H9 (cell line): ENCODE data around the gene PAOX. TPM values are rescaled to one million over a fixed set of nuclear protein-coding genes. Genes with fewer than 3 reads are reported as not detected.

Source experiments
- DNase-seq: peaks from one replicate; pipeline ENCODE4 v3.0.0-alpha.2; 2017
- H2AFZ ChIP-seq: one replicate; pipeline ENCODE4 v1.6.1; 2013; ENCODE audit warnings: mild to moderate bottlenecking, low read length, control low read depth, moderate library complexity
- H2AK5ac ChIP-seq: 2 replicates; pipeline ENCODE4 v1.6.1; 2013; ENCODE audit warnings: low read length, control low read depth, mixed read lengths; ENCODE audit not compliant: insufficient read length
- H2BK120ac ChIP-seq: one replicate; pipeline ENCODE4 v1.6.1; 2013; ENCODE audit warnings: low read depth, mild to moderate bottlenecking, low read length, control low read depth, inconsistent platforms; ENCODE audit not compliant: poor library complexity, severe bottlenecking
- H2BK12ac ChIP-seq: 2 replicates; pipeline ENCODE4 v1.6.1; 2013; ENCODE audit warnings: low read length, control low read depth, mixed read lengths, low read depth; ENCODE audit not compliant: insufficient read length
- H2BK15ac ChIP-seq: 2 replicates; pipeline ENCODE4 v1.6.1; 2013; ENCODE audit warnings: low read depth, low read length, control low read depth
- H2BK20ac ChIP-seq: one replicate; pipeline ENCODE4 v1.6.1; 2013; ENCODE audit warnings: low read depth, mild to moderate bottlenecking, low read length, control low read depth, inconsistent platforms; ENCODE audit not compliant: poor library complexity, severe bottlenecking
- H2BK5ac ChIP-seq: 2 replicates; pipeline ENCODE4 v1.6.1; 2013; ENCODE audit warnings: low read length, control low read depth, mixed read lengths; ENCODE audit not compliant: insufficient read length
- H3K14ac ChIP-seq: 2 replicates; pipeline ENCODE4 v1.6.1; 2013; ENCODE audit warnings: low read length, control low read depth; ENCODE audit not compliant: insufficient read depth
- H3K18ac ChIP-seq: 2 replicates; pipeline ENCODE4 v1.6.1; 2013; ENCODE audit warnings: low read depth, mild to moderate bottlenecking, mixed read lengths, low read length, control low read depth; ENCODE audit not compliant: insufficient read length
- H3K23ac ChIP-seq: 2 replicates; pipeline ENCODE4 v1.6.1; 2013; ENCODE audit warnings: low read length, control low read depth, mixed read lengths, low read depth; ENCODE audit not compliant: insufficient read length
- H3K23me2 ChIP-seq: 2 replicates; pipeline ENCODE4 v1.6.1; 2013; ENCODE audit warnings: low read depth, mild to moderate bottlenecking, mixed read lengths, low read length, control low read depth; ENCODE audit not compliant: insufficient read length, poor library complexity, severe bottlenecking
- H3K27ac ChIP-seq: 2 replicates; pipeline ENCODE4 v1.5.1; 2013; ENCODE audit warnings: low read length, control low read depth, mixed read lengths, low read depth; ENCODE audit not compliant: insufficient read length
- H3K27me3 ChIP-seq: 2 replicates; pipeline ENCODE4 v1.6.1; 2013; ENCODE audit warnings: low read length, control low read depth, inconsistent platforms; ENCODE audit not compliant: insufficient read depth
- H3K4ac ChIP-seq: 2 replicates; pipeline ENCODE4 v1.6.1; 2013; ENCODE audit warnings: low read depth, mild to moderate bottlenecking, control low read depth, inconsistent platforms, low read length, moderate library complexity
- H3K4me1 ChIP-seq: 2 replicates; pipeline ENCODE4 v1.6.1; 2013; ENCODE audit warnings: low read length, control low read depth, inconsistent platforms; ENCODE audit not compliant: insufficient read depth
- H3K4me2 ChIP-seq: 2 replicates; pipeline ENCODE4 v1.6.1; 2013; ENCODE audit warnings: low read length, control low read depth, mixed read lengths; ENCODE audit not compliant: insufficient read length, insufficient read depth
- H3K56ac ChIP-seq: 2 replicates; pipeline ENCODE4 v1.6.1; 2013; ENCODE audit warnings: low read depth, mild to moderate bottlenecking, mixed read lengths, low read length, control low read depth; ENCODE audit not compliant: insufficient read length
- H3K79me1 ChIP-seq: 2 replicates; pipeline ENCODE4 v1.6.1; 2013; ENCODE audit warnings: low read depth, mild to moderate bottlenecking, moderate library complexity, low read length, control low read depth, inconsistent platforms; ENCODE audit not compliant: insufficient read depth, poor library complexity, severe bottlenecking
- H3K79me2 ChIP-seq: 2 replicates; pipeline ENCODE4 v1.6.1; 2013; ENCODE audit warnings: low read length, control low read depth, inconsistent platforms; ENCODE audit not compliant: insufficient read depth
- H3K9ac ChIP-seq: 2 replicates; pipeline ENCODE4 v1.6.1; 2013; ENCODE audit warnings: low read length, control low read depth, mixed read lengths; ENCODE audit not compliant: insufficient read length; ENCODE audit errors: extremely low read depth
- H3K9me3 ChIP-seq: one replicate; pipeline ENCODE4 v1.6.1; 2013; ENCODE audit warnings: low read depth, low read length, inconsistent platforms; ENCODE audit not compliant: control insufficient read depth
- H3T11ph ChIP-seq: one replicate; pipeline ENCODE4 v1.6.1; 2013; ENCODE audit warnings: mild to moderate bottlenecking, low read length, control low read depth, inconsistent platforms
- H4K20me1 ChIP-seq: one replicate; pipeline ENCODE4 v1.6.1; 2013; ENCODE audit not compliant: control insufficient read depth, insufficient read length, insufficient read depth
- H4K5ac ChIP-seq: 2 replicates; pipeline ENCODE4 v1.6.1; 2013; ENCODE audit warnings: low read depth, mild to moderate bottlenecking, mixed read lengths, low read length, control low read depth; ENCODE audit not compliant: insufficient read length
- H4K8ac ChIP-seq: replicated peaks from 2 replicates; pipeline ENCODE4 v1.6.1; 2013; ENCODE audit warnings: low read length, control low read depth, mixed read lengths, low read depth; ENCODE audit not compliant: insufficient read length
- H4K91ac ChIP-seq: 2 replicates; pipeline ENCODE4 v1.6.1; 2013; ENCODE audit warnings: low read depth, mild to moderate bottlenecking, moderate library complexity, mixed read lengths, low read length, control low read depth; ENCODE audit not compliant: insufficient read length
- H3K27ac Mint-ChIP-seq, 3 experiments: 2 replicates in 2 of 3; 3 replicates in 1 of 3; pipeline ENCODE4 v1.8.0; 2020 to 2021; ENCODE audit warnings: mixed read lengths in 3 of 3, mild to moderate bottlenecking in 1 of 3, moderate library complexity in 1 of 3
- H3K27me3 Mint-ChIP-seq: 2 replicates; pipeline ENCODE4 v1.8.0; 2021; ENCODE audit warnings: low read depth, mild to moderate bottlenecking, moderate library complexity, mixed read lengths
- H3K36me3 Mint-ChIP-seq, 3 experiments: 2 replicates in 2 of 3; 3 replicates in 1 of 3; pipeline ENCODE4 v1.8.0; 2020 to 2021; ENCODE audit warnings: low read depth in 3 of 3, mixed read lengths in 3 of 3; ENCODE audit not compliant: insufficient read depth in 1 of 3
- H3K4me1 Mint-ChIP-seq, 2 experiments: 2 replicates each; pipeline ENCODE4 v1.8.0; 2020; ENCODE audit warnings: mixed read lengths in 2 of 2
- H3K4me3 Mint-ChIP-seq, 2 experiments: 2 replicates in 1 of 2; 3 replicates in 1 of 2; pipeline ENCODE4 v1.8.0; 2020 to 2021; ENCODE audit warnings: mild to moderate bottlenecking in 2 of 2, mixed read lengths in 2 of 2, moderate library complexity in 1 of 2
- H3K9me3 Mint-ChIP-seq, 2 experiments: 2 replicates in 1 of 2; 3 replicates in 1 of 2; pipeline ENCODE4 v1.8.0; 2020; ENCODE audit warnings: mild to moderate bottlenecking in 2 of 2, mixed read lengths in 2 of 2, moderate library complexity in 1 of 2
- WGBS: extraction: QIAGEN DNeasy Blood & Tissue Kit; methylation state at CpG from one replicate; pipeline ENCODE4 v1.1.7; 2013; ENCODE audit warnings: missing lambda C conversion rate, low lambda C conversion rate, mixed read lengths; ENCODE audit not compliant: insufficient read length; ENCODE audit errors: extremely low coverage; 5-methylcytosine and 5-hydroxymethylcytosine counted together
- total RNA-seq: library from RNA; stranded (reverse); gene quantifications from 2 replicates; pipeline ENCODE4 v1.2.1, GENCODE V29; 2021
- TF ChIP-seq, protein P1 (sequence below): fragments of 200-600 bp; sonication (generic); conservative IDR thresholded peaks from 3 replicates; pipeline ENCODE4 v1.8.0; 2021; ENCODE audit warnings: antibody characterized with exemption, mild to moderate bottlenecking

Gene PAOX
- total RNA-seq, 1 experiment from 2014 or later = 5.6 TPM

DNA sequence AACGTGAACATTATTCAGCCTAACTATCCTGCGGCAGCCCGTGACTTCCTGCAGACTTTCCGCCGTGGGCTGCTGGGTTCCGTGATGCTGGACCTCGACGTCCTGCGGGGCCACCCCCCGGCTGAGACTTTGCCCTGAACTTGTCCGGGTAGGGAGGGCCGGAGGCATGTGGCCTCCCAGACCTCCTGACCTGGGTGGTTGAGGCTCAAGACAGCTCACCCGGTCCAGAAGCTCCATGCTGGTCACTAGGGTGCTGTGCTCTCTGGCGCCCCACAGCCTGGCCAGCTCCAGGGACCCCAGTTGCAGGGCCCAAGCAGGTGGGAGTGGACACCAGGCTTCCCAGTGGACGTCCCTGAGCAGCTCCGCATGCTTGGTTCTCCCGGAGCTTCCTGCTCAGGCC, 41.0 kb downstream of the PAOX start:
- Histone ChIP-seq H4K5ac (no peak overlapping the region), H3T11ph (no peak overlapping the region), H3K18ac (no peak overlapping the region), H4K8ac (no peak overlapping the region), H3K56ac (no peak overlapping the region), H3K9me3 (peaks cover 6% of the 10 kb centered on the region), H2BK12ac (no peak overlapping the region), H3K4ac (no peak overlapping the region), H3K23ac (no peak overlapping the region), H3K4me2 (no peak overlapping the region), H2AK5ac (no peak overlapping the region), H2BK120ac (no peak overlapping the region), H4K20me1 (peaks cover 4% of the 10 kb centered on the region), H3K4me1 (no peaks in the 10 kb centered on the region), H3K27me3 (no peaks in the 10 kb centered on the region), H3K79me2 (no peaks in the 10 kb centered on the region), H2BK15ac (no peak overlapping the region), H3K79me1 (no peaks in the 10 kb centered on the region), H3K27ac (no peak overlapping the region), H4K91ac (no peak overlapping the region), H2BK20ac (no peak overlapping the region), H3K9ac (no peak overlapping the region), H3K23me2 (peaks cover 3% of the 10 kb centered on the region), H2BK5ac (no peak overlapping the region), H3K14ac (no peak overlapping the region), H2AFZ (no peak overlapping the region)
- TF ChIP-seq, protein P1, sequence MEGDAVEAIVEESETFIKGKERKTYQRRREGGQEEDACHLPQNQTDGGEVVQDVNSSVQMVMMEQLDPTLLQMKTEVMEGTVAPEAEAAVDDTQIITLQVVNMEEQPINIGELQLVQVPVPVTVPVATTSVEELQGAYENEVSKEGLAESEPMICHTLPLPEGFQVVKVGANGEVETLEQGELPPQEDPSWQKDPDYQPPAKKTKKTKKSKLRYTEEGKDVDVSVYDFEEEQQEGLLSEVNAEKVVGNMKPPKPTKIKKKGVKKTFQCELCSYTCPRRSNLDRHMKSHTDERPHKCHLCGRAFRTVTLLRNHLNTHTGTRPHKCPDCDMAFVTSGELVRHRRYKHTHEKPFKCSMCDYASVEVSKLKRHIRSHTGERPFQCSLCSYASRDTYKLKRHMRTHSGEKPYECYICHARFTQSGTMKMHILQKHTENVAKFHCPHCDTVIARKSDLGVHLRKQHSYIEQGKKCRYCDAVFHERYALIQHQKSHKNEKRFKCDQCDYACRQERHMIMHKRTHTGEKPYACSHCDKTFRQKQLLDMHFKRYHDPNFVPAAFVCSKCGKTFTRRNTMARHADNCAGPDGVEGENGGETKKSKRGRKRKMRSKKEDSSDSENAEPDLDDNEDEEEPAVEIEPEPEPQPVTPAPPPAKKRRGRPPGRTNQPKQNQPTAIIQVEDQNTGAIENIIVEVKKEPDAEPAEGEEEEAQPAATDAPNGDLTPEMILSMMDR = no peak
- no CpG with 5 or more reads among the region's 17 CpGs for WGBS
- Mint-ChIP-seq H3K27ac (no peak overlapping the region), H3K4me1 (no peaks in the 10 kb centered on the region), H3K9me3 (peaks cover 8 to 12% of the 10 kb centered on the region in 2 experiments), H3K4me3 (no peak overlapping the region), H3K36me3 (peaks cover 14 to 28% (median 23%) of the 10 kb centered on the region in 3 experiments), H3K27me3 (peaks cover 11% of the 10 kb centered on the region)
- no peak for DNase-seq
